ENCODE measurements around the gene IQCK. TPM values are rescaled to one million over a fixed set of nuclear protein-coding genes. Genes with fewer than 3 reads are reported as not detected.

IQCK gene
- total RNA-seq, 1 experiment from 2014 or later, result 15.5 TPM

GRCh38 chr16:19685176-19685575, 32.9 kb upstream of the IQCK start:
- ChIA-PET CTCF (no interaction called here), POLR2A (no interaction called here)
- H3K36me3 ChIP-seq (ENCODE audit: control insufficient read depth, insufficient read depth, low read length), result no peaks in the 10 kb centered on the region
- no TSS peak for BruUV-seq (replicated peaks)
- H3K4me1 ChIP-seq (ENCODE audit: control insufficient read depth, insufficient read depth, low read length), result no peaks in the 10 kb centered on the region
- H3K27me3 ChIP-seq (ENCODE audit: control insufficient read depth, insufficient read depth, low read length), result no peaks in the 10 kb centered on the region
- in situ Hi-C loops (cut with HindIII; ENCODE audit: low pct_unique_long_range_greater_than_20kb, low sequenced_read_pairs) (no loop called here), intact Hi-C loops (cut with micrococcal nuclease; ENCODE audit: unreplicated experiment) (no loop called here)
- no peak for ATAC-seq
- DNase-seq (ENCODE audit: low read depth, low spot score), result no peak
- no peaks in the 10 kb centered on the region for H3K9me3 ChIP-seq (ENCODE audit: control insufficient read depth, insufficient read depth, low read depth, low read length)
- TF ChIP-seq SIN3A (IDR thresholded peaks at IDR 0.05; ENCODE audit: borderline replicate concordance, insufficient read depth, low read depth, low read length) (no peak), TCF7L2 (IDR thresholded peaks at IDR 0.05; ENCODE audit: low read depth, low read length) (no peak), CTCF (IDR thresholded peaks at IDR 0.05) (no peak), REST (IDR thresholded peaks at IDR 0.05; ENCODE audit: insufficient read depth in 1 of 2, low read depth in 2 of 2, low read length in 1 of 2) (no peak)
- no peak overlapping the region for H3K4me3 ChIP-seq (ENCODE audit: low read depth in 2 of 2, low read length in 2 of 2)
- H3K27ac ChIP-seq (ENCODE audit: low read length), result no peak overlapping the region

- ATAC-seq (no peak), DNase-seq (ENCODE audit: low read depth, low spot score) (no peak)
- POLR2A ChIA-PET, result interaction anchor here (0.7 kb wide), 1 partner anchor 8 kb away, joined by 4 read pairs; no protein-coding TSS in a partner anchor
- H3K36me3 ChIP-seq (ENCODE audit: control insufficient read depth, insufficient read depth, low read length), result no peaks in the 10 kb centered on the region
- no TSS peak for BruUV-seq (replicated peaks)
- H3K27me3 ChIP-seq (ENCODE audit: control insufficient read depth, insufficient read depth, low read length), result no peaks in the 10 kb centered on the region
- H3K27ac ChIP-seq (ENCODE audit: low read length), result no peak overlapping the region
- no peaks in the 10 kb centered on the region for H3K4me1 ChIP-seq (ENCODE audit: control insufficient read depth, insufficient read depth, low read length)
- CTCF ChIA-PET, result no interaction called here
- no peaks in the 10 kb centered on the region for H3K9me3 ChIP-seq (ENCODE audit: control insufficient read depth, insufficient read depth, low read depth, low read length)
- in situ Hi-C loops (cut with HindIII; ENCODE audit: low pct_unique_long_range_greater_than_20kb, low sequenced_read_pairs) (no loop called here), intact Hi-C loops (cut with micrococcal nuclease; ENCODE audit: unreplicated experiment) (no loop called here)
- no peak overlapping the region for H3K4me3 ChIP-seq (ENCODE audit: low read depth in 2 of 2, low read length in 2 of 2)
- TF ChIP-seq POLR2AphosphoS5 (IDR thresholded peaks at IDR 0.05; ENCODE audit: low read depth, low read length) (no peak), SIN3A (IDR thresholded peaks at IDR 0.05; ENCODE audit: borderline replicate concordance, insufficient read depth, low read depth, low read length) (no peak), REST (IDR thresholded peaks at IDR 0.05; ENCODE audit: insufficient read depth in 1 of 2, low read depth in 2 of 2, low read length in 1 of 2) (no peak), TCF7L2 (IDR thresholded peaks at IDR 0.05; ENCODE audit: low read depth, low read length) (no peak), CTCF (IDR thresholded peaks at IDR 0.05) (no peak)
Observed at GRCh38 chr16:19687279-19687678, 30.8 kb upstream of the IQCK start.

Measured in Panc1 (cell line).